ENCODE data around the gene SERF2.
"Not testable (repeated sequence)": the region's sequence is repeated elsewhere in the genome, so short reads cannot be mapped to it uniquely, and the experiment has no call there.

DNA sequence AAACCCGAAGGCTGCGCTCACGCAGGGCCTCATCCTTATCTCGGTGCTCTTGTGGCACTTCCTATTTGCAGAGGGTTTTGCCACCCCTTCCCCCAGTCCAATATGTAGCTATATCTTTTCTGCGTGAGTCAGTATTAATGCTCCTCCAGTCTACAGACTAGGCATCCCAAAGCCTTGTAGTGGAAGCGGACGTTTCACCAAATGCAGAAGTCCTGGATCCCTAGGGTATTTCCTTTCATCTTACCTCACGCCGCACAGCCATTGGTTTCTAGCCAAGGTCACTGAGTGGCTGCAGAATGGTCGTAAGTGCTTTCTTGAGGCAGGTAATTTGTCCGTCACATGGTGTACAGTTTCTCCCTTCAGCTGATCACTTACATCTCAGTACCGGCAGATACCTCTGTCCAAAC, 45.2 kb upstream of the SERF2 start:
- TF ChIP-seq, protein P1, sequence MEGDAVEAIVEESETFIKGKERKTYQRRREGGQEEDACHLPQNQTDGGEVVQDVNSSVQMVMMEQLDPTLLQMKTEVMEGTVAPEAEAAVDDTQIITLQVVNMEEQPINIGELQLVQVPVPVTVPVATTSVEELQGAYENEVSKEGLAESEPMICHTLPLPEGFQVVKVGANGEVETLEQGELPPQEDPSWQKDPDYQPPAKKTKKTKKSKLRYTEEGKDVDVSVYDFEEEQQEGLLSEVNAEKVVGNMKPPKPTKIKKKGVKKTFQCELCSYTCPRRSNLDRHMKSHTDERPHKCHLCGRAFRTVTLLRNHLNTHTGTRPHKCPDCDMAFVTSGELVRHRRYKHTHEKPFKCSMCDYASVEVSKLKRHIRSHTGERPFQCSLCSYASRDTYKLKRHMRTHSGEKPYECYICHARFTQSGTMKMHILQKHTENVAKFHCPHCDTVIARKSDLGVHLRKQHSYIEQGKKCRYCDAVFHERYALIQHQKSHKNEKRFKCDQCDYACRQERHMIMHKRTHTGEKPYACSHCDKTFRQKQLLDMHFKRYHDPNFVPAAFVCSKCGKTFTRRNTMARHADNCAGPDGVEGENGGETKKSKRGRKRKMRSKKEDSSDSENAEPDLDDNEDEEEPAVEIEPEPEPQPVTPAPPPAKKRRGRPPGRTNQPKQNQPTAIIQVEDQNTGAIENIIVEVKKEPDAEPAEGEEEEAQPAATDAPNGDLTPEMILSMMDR (IDR thresholded peaks at IDR 0.05), result not testable (repeated sequence)
- not testable (repeated sequence) for TF ChIP-seq POLR2A (IDR thresholded peaks at IDR 0.05)
